ENCODE measurements around the gene PCDHGC5. TPM values are rescaled to one million over a fixed set of nuclear protein-coding genes. Genes with fewer than 3 reads are reported as not detected.

The PCDHGC5 gene
- total and polyA plus RNA-seq, 2 donors (not counting 1 experiment from before 2014, with no cell fraction given), result 0.10 to 0.67 TPM

DNA sequence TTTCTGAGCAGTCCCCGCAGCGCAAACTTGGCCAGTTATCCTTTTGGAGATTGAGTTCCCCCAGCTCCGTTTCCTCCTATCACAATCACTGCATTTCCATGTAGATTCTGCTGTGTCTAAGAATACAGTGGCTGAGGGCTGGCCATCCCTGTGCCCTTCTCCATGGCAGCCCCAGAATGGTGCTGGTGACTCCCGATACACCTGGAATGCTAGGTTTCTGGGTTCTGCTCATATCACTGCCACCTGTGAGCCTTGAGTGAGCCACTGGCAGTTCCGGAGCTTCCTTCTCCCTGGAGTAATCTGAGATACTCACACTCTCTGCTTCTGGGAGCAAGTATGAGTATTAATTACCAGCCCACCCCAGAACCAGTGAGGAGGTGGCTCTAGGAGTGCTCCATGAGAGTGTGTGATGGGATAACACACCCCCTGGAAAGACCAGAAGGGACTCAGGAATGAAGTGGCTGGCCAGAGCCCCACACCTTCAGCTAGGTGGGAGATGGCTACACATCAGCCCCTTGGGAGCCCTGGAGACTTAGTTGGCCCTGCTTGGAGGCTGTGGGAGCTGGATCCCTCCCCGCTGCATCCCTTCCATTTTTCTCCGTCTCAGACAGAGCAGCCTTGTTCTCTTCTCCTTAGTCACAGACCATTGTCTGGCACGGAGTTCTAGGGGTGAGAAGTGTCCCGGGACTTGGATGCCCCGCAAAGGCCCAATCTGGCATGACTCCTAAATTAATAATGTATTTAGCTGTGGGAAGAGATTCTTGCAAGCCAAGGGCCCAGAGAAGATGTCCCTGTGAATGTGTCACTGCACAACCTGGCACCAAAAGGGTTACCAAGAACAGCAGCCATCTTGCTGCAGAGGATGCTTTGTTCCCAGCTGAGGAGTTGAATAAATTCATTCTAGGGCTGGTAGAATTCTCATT, 4.9 kb downstream of the PCDHGC5 start:
- Histone ChIP-seq H3K27me3 (replicated peaks in 1 of 4; ENCODE audit: control extremely low read depth in 1 of 4, control insufficient read depth in 3 of 4, insufficient read depth in 4 of 4, low read length in 3 of 4) (peaks cover 0 to 54% (median 19%) of the 10 kb centered on the region in 4 experiments), H3K4me3 (ENCODE audit: control extremely low read depth in 1 of 5, extremely low read depth in 1 of 5, insufficient read depth in 1 of 5, low read depth in 2 of 5, low read length in 4 of 5) (no peak overlapping the region), H4K20me1 (ENCODE audit: control insufficient read depth, insufficient read depth, low read length, poor library complexity, severe bottlenecking) (no peaks in the 10 kb centered on the region), H3K79me2 (ENCODE audit: control insufficient read depth, insufficient read depth, low read length) (no peaks in the 10 kb centered on the region), H3K9me3 (ENCODE audit: control extremely low read depth in 1 of 3, control insufficient read depth in 2 of 3, insufficient read depth in 1 of 3, low read length in 2 of 3) (peaks cover 0 to 16% (median 0%) of the 10 kb centered on the region in 3 donors), H3K36me3 (replicated peaks in 1 of 2; ENCODE audit: control extremely low read depth in 1 of 2, control insufficient read depth in 1 of 2, extremely low read depth in 1 of 2, insufficient read depth in 2 of 2, low read length in 1 of 2) (no peaks in the 10 kb centered on the region), H2AFZ (ENCODE audit: insufficient read depth, low read depth, low read length, poor library complexity, severe bottlenecking) (no peak overlapping the region), H3K4me1 (ENCODE audit: control insufficient read depth in 2 of 2, insufficient read depth in 2 of 2, low read length in 2 of 2) (peaks cover 17 to 21% of the 10 kb centered on the region in 2 donors), H3K4me2 (replicated peaks; ENCODE audit: low read depth, low read length, poor library complexity, severe bottlenecking) (no peak overlapping the region), H3K9ac (ENCODE audit: low read length) (no peak overlapping the region), H3K27ac (ENCODE audit: low read length in 2 of 2) (no peak overlapping the region)
- DNase-seq, result no peak
- no peak for ATAC-seq (ENCODE audit: low read depth)
- WGBS (ENCODE audit: insufficient coverage), result 91% methylated on average over 6 of the region's 10 CpGs
- ChIA-PET POLR2A (interaction anchor here (1.3 to 1.8 kb wide), 2 partner anchors 13 to 17 kb away, joined by 6 read pairs; no protein-coding TSS in a partner anchor), CTCF (interaction anchor here (0.7 to 2.9 kb wide), 7 partner anchors 10 to 125 kb away, joined by 3 to 13 read pairs (median 3); partner anchors contain the start of genes DIAPH1 and PCDHGA12)
- H3K9me3 Mint-ChIP-seq (ENCODE audit: insufficient read depth), result no peaks in the 10 kb centered on the region
- intact Hi-C loops (cut with micrococcal nuclease), result loop anchor here (2.0 kb wide), 1 partner anchor 19 kb away; no protein-coding TSS in a partner anchor
- no peak overlapping the region for H3K4me3 Mint-ChIP-seq
- no peak overlapping the region for H3K27ac Mint-ChIP-seq
- peaks cover 18% of the 10 kb centered on the region for H3K4me1 Mint-ChIP-seq
- TF ChIP-seq, protein P1, sequence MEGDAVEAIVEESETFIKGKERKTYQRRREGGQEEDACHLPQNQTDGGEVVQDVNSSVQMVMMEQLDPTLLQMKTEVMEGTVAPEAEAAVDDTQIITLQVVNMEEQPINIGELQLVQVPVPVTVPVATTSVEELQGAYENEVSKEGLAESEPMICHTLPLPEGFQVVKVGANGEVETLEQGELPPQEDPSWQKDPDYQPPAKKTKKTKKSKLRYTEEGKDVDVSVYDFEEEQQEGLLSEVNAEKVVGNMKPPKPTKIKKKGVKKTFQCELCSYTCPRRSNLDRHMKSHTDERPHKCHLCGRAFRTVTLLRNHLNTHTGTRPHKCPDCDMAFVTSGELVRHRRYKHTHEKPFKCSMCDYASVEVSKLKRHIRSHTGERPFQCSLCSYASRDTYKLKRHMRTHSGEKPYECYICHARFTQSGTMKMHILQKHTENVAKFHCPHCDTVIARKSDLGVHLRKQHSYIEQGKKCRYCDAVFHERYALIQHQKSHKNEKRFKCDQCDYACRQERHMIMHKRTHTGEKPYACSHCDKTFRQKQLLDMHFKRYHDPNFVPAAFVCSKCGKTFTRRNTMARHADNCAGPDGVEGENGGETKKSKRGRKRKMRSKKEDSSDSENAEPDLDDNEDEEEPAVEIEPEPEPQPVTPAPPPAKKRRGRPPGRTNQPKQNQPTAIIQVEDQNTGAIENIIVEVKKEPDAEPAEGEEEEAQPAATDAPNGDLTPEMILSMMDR (IDR thresholded peaks at IDR 0.05), result no peak
- no peak for TF ChIP-seq EZH2 (IDR thresholded peaks at IDR 0.05; ENCODE audit: borderline replicate concordance, insufficient read depth, low read depth, low read length, poor library complexity, severe bottlenecking)
- H3K27me3 Mint-ChIP-seq, result peaks cover 42% of the 10 kb centered on the region
